OCI-M2 (cell line): ENCODE data around the gene VN1R5.
"Not testable (repeated sequence)": the region's sequence is repeated elsewhere in the genome, so short reads cannot be mapped to it uniquely, and the experiment has no call there.

Experiments used
- DNase-seq: peaks from one replicate; lab custom pipeline; 2025; ENCODE audit not compliant: unreplicated experiment; lab: John Stamatoyannopoulos, UW

Gene VN1R5

GRCh38 chr1:247255772-247256171 is at the start of gene VN1R5:
TSS of gene VN1R5 (plus strand) at chr1:247256072.
- not testable (repeated sequence) for DNase-seq

- DNase-seq = no peak
Measured at GRCh38 chr1:247209396-247209795, 46.5 kb upstream of the VN1R5 start.

- DNase-seq = no peak
Measured at GRCh38 chr1:247210062-247210375, 45.9 kb upstream of the VN1R5 start.

- peak; percentile 47 for DNase-seq
Measured at GRCh38 chr1:247210376-247211117, 45.3 kb upstream of the VN1R5 start.

- no peak for DNase-seq
Measured at GRCh38 chr1:247211339-247211738, 44.5 kb upstream of the VN1R5 start.

- DNase-seq = no peak
Measured at GRCh38 chr1:247212012-247212411, 43.9 kb upstream of the VN1R5 start.

- no peak for DNase-seq
Measured at GRCh38 chr1:247212627-247213617, 43.0 kb upstream of the VN1R5 start.

GRCh38 chr1:247216261-247216660 is 39.6 kb upstream of the VN1R5 start:
- DNase-seq = no peak

- no peak for DNase-seq
Measured at GRCh38 chr1:247218121-247218651, 37.7 kb upstream of the VN1R5 start.

- not testable (repeated sequence) for DNase-seq
Measured at GRCh38 chr1:247220280-247220679, 35.6 kb upstream of the VN1R5 start.

GRCh38 chr1:247222840-247223239 is 33.0 kb upstream of the VN1R5 start:
- no peak for DNase-seq

- DNase-seq = no peak
Measured at GRCh38 chr1:247224822-247225221, 31.1 kb upstream of the VN1R5 start.

GRCh38 chr1:247228133-247228532 is 27.7 kb upstream of the VN1R5 start:
- DNase-seq = no peak

- DNase-seq = no peak
Measured at GRCh38 chr1:247241691-247242090, 14.2 kb upstream of the VN1R5 start.

GRCh38 chr1:247243524-247244137 is 12.2 kb upstream of the VN1R5 start:
- no peak for DNase-seq

GRCh38 chr1:247246325-247247115 is 9.4 kb upstream of the VN1R5 start:
- no peak for DNase-seq

- DNase-seq = no peak
Measured at GRCh38 chr1:247247568-247247967, 8.3 kb upstream of the VN1R5 start.

- DNase-seq = no peak
Measured at GRCh38 chr1:247266053-247266452, 10.2 kb downstream of the VN1R5 start.

- no peak for DNase-seq
Measured at GRCh38 chr1:247268390-247269045, 12.6 kb downstream of the VN1R5 start.

GRCh38 chr1:247269133-247269532 is 13.3 kb downstream of the VN1R5 start:
- no peak for DNase-seq
